Right lobe of liver (tissue), 6 donors: ENCODE measurements around the gene SLC29A3. TPM values are rescaled to one million over a fixed set of nuclear protein-coding genes. Genes with fewer than 3 reads are reported as not detected.
A peak's percentile ranks its signal among the peaks of the same experiment; 100 is the strongest.

Source experiments
- ATAC-seq, 4 donors: fragments of 200-7000 bp; cut with Tn5 transposase; one replicate each; pipeline ENCODE4 v1.9.1; 2020; ENCODE audit warnings: mild to moderate bottlenecking in 4 of 4, moderate library complexity in 4 of 4
- DNase-seq, 3 donors: peaks; one replicate each; pipeline ENCODE4 v3.0.0-alpha.2; 2020
- H3K27ac ChIP-seq, 3 donors: fragments of 200-600 bp; one replicate each; pipeline ENCODE4 v1.8.0; 2022
- H3K27me3 ChIP-seq, 2 donors: fragments of 200-600 bp; one replicate each; pipeline ENCODE4 v1.8.0; 2022
- H3K36me3 ChIP-seq, 4 donors: fragments of 200-600 bp; sonication (generic) in 1 of 4; one replicate each; pipeline versions ENCODE4 v1.5.1 to v1.8.0; 2017 to 2022; ENCODE audit warnings: control low read depth in 1 of 4
- H3K4me1 ChIP-seq, 4 donors: fragments of 200-600 bp; sonication (generic) in 1 of 4; one replicate each; pipeline versions ENCODE4 v1.5.1 to v1.8.0; 2017 to 2022; ENCODE audit warnings: control low read depth in 1 of 4
- H3K4me3 ChIP-seq, 3 donors: fragments of 200-600 bp; one replicate each; pipeline ENCODE4 v1.8.0; 2022
- H3K9me3 ChIP-seq, 4 donors: fragments of 200-600 bp; sonication (generic) in 1 of 4; one replicate each; pipeline versions ENCODE4 v1.5.1 to v1.8.0; 2017 to 2022; ENCODE audit warnings: control low read depth in 1 of 4
- POLR2A ChIP-seq: fragments of 450-650 bp; IDR thresholded peaks from one replicate; pipeline ENCODE4 v1.6.1; 2017; ENCODE audit warnings: antibody characterized with exemption, mild to moderate bottlenecking
- WGBS: methylation state at CpG from one replicate; pipeline ENCODE4 v1.1.6; 2018; ENCODE audit warnings: low coverage, low lambda C conversion rate; ENCODE audit not compliant: insufficient coverage; ENCODE audit errors: missing lambda C conversion rate; 5-methylcytosine and 5-hydroxymethylcytosine counted together
- intact Hi-C, 2 donors: fragments of 100-400 bp; cut with DNase I; formaldehyde crosslinking; loops; one replicate each; pipeline versions ENCODE4 v1.11.2 to v1.14.1; 2022
- total RNA-seq, 6 experiments: library from RNA; depleted of rRNA in 2 of 6; stranded (reverse); fragments of >200 nt in 2 of 6; fragmentation: NEBNext Ultra II Directional in 3 of 6; extraction: Animal tissue kit (Norgen Biotek cat#: 25700) in 3 of 6; gene quantifications; one replicate each; pipeline versions ENCODE4 v1.1.0 to v1.2.4, GENCODE V29; 2016 to 2023
- TF ChIP-seq, protein P1 (sequence below), 4 donors: fragments of 200-600 bp in 3 of 4; fragments of 450-650 bp in 1 of 4; IDR thresholded peaks; one replicate each; pipeline versions ENCODE4 v1.5.1 to v1.8.0; 2016 to 2022; ENCODE audit warnings: antibody characterized with exemption in 4 of 4, mild to moderate bottlenecking in 2 of 4
- donor health status: DM: no; HTN: yes; CAD: no.
- donor health status: DM: no; HTN: no; CAD: no.
- donor health status: DM: no; HTN: no; CAD: no.
- donor health status: DM: no; HTN: yes; CAD: no.
- donor health status: DM: no; HTN: yes; CAD: no.

SLC29A3 gene
- total RNA-seq, 6 experiments from 2014 or later = 5.7 to 17.4 (median 7.7) TPM

GRCh38 chr10:71393841-71394475 lies 74.9 kb downstream of the SLC29A3 start:
- Histone ChIP-seq H3K27ac (no peak overlapping the region), H3K9me3 (no peaks in the 10 kb centered on the region), H3K4me1 (peaks cover 0 to 12% (median 0%) of the 10 kb centered on the region in 4 donors), H3K27me3 (no peaks in the 10 kb centered on the region), H3K36me3 (no peaks in the 10 kb centered on the region), H3K4me3 (no peak overlapping the region)
- intact Hi-C loops = loop anchor here in 1 of 2 donors (5.0 to 10.0 kb wide), 3 partner anchors 178 to 421 kb away; no protein-coding TSS in a partner anchor
- ATAC-seq (no peak), DNase-seq (peak in 1 of 3 donors; percentile 12)
- WGBS = 81% methylated on average over 4 of the region's 8 CpGs
- no peak for TF ChIP-seq POLR2A
- TF ChIP-seq, protein P1, sequence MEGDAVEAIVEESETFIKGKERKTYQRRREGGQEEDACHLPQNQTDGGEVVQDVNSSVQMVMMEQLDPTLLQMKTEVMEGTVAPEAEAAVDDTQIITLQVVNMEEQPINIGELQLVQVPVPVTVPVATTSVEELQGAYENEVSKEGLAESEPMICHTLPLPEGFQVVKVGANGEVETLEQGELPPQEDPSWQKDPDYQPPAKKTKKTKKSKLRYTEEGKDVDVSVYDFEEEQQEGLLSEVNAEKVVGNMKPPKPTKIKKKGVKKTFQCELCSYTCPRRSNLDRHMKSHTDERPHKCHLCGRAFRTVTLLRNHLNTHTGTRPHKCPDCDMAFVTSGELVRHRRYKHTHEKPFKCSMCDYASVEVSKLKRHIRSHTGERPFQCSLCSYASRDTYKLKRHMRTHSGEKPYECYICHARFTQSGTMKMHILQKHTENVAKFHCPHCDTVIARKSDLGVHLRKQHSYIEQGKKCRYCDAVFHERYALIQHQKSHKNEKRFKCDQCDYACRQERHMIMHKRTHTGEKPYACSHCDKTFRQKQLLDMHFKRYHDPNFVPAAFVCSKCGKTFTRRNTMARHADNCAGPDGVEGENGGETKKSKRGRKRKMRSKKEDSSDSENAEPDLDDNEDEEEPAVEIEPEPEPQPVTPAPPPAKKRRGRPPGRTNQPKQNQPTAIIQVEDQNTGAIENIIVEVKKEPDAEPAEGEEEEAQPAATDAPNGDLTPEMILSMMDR (IDR thresholded peaks at IDR 0.05) = no peak

DNA sequence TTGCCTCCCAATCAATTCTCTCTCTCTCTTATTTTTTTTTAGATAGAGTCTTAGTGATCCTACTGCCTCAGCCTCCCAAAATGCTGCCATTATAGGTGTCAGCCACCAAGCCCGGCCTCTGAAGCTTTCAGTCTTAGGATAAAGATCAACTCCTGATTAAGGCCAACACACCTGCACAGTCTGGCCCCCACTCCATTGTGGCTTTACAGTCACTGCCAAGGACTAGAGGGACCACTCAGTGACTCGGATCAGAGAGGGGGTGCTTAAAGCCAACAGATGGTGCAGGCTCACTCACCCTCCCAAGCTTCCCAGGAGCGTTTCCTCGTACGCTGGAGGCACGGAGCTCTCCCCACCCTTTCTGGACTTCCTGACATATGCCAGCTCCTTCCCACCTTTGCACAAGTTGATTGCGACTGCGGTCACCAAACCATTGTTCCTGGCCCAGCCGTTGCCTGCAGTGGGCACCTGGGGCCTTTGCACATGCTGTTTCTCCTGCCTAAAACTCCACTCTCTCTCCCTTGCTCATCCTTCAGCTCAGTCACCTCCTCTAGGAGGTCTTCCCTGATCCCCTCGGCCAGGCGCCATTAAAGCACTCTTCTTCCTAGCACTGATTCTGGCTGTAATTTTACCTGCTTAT lies 76.0 kb downstream of the SLC29A3 start:
- H3K4me1 ChIP-seq = peaks cover 0 to 12% (median 0%) of the 10 kb centered on the region in 4 donors
- intact Hi-C loops = loop anchor here (5.0 to 10.0 kb wide), 3 partner anchors 177 to 420 kb away; no protein-coding TSS in a partner anchor
- no peak for ATAC-seq
- no peaks in the 10 kb centered on the region for H3K9me3 ChIP-seq
- TF ChIP-seq, protein P1 (IDR thresholded peaks at IDR 0.05) = no peak
- no peak for TF ChIP-seq POLR2A
- no peak overlapping the region for H3K4me3 ChIP-seq
- H3K27ac ChIP-seq = no peak overlapping the region
- DNase-seq = peak in 1 of 3 donors; percentile 33
- H3K36me3 ChIP-seq = no peaks in the 10 kb centered on the region
- WGBS = 86% methylated on average over 8 of the region's 11 CpGs
- H3K27me3 ChIP-seq = no peaks in the 10 kb centered on the region

- no peaks in the 10 kb centered on the region for H3K36me3 ChIP-seq
- H3K4me1 ChIP-seq = peaks cover 0 to 12% (median 0%) of the 10 kb centered on the region in 4 donors
- 88% methylated on average over 3 of the region's 4 CpGs for WGBS
- no peaks in the 10 kb centered on the region for H3K9me3 ChIP-seq
- H3K27me3 ChIP-seq = no peaks in the 10 kb centered on the region
- ATAC-seq (no peak), DNase-seq (no peak)
- H3K27ac ChIP-seq = no peak overlapping the region
- no peak for TF ChIP-seq POLR2A
- TF ChIP-seq, protein P1 (IDR thresholded peaks at IDR 0.05) = peak in 1 of 4 donors; percentile 6
- no peak overlapping the region for H3K4me3 ChIP-seq
- intact Hi-C loops = loop anchor here (5.0 to 10.0 kb wide), 3 partner anchors 177 to 419 kb away; no protein-coding TSS in a partner anchor
Observed at GRCh38 chr10:71395621-71396020, 76.6 kb downstream of the SLC29A3 start.

- Histone ChIP-seq H3K27ac (no peak overlapping the region), H3K27me3 (no peaks in the 10 kb centered on the region)
Observed at GRCh38 chr10:71396084-71396710, 77.1 kb downstream of the SLC29A3 start.

More at GRCh38 chr10:71396084-71396710, 77.1 kb downstream of the SLC29A3 start:
- intact Hi-C loops = loop anchor here (5.0 to 10.0 kb wide), 3 partner anchors 176 to 419 kb away; no protein-coding TSS in a partner anchor
- Histone ChIP-seq H3K4me3 (peak overlapping the region; percentile 37 to 58 (median 47)), H3K9me3 (no peaks in the 10 kb centered on the region), H3K4me1 (peaks cover 0 to 12% (median 0%) of the 10 kb centered on the region in 4 donors), H3K36me3 (no peaks in the 10 kb centered on the region)
- 12% methylated on average over 5 of the region's 46 CpGs for WGBS
- ATAC-seq (peak; percentile 84 to 87 (median 86)), DNase-seq (peak; percentile 58 to 72 (median 71))
- no peak for TF ChIP-seq POLR2A
- TF ChIP-seq, protein P1 (IDR thresholded peaks at IDR 0.05) = peak; percentile 40 to 65 (median 57)
